Neural cell (in vitro differentiated cells): ENCODE data around the gene ATP11C. TPM values are rescaled to one million over a fixed set of nuclear protein-coding genes. Genes with fewer than 3 reads are reported as not detected.

ENCODE experiments used
- H2AFZ ChIP-seq: fragments of 200-600, 300-800 bp; sonication (generic), shearing (Covaris generic); 2 replicates; pipeline ENCODE4 v1.6.0; 2014; ENCODE audit warnings: low read depth, mild to moderate bottlenecking, antibody characterized with exemption, low read length, moderate library complexity
- H3F3A ChIP-seq: fragments of 200-600 bp; shearing (Covaris generic); 2 replicates; pipeline ENCODE4 v1.6.1; 2016; ENCODE audit warnings: mild to moderate bottlenecking, moderate library complexity, mixed read lengths, antibody characterized with exemption, low read length; ENCODE audit not compliant: insufficient read depth, poor library complexity, severe bottlenecking
- H3K27ac ChIP-seq: fragments of 200-600, 300-800 bp; sonication (generic), shearing (Covaris generic); 2 replicates; pipeline ENCODE4 v1.5.1; 2014; ENCODE audit warnings: mild to moderate bottlenecking, low read length, moderate library complexity
- H3K27me3 ChIP-seq: fragments of 300-800, 200-600 bp; sonication (generic), shearing (Covaris generic); 2 replicates; pipeline ENCODE4 v1.6.0; 2014; ENCODE audit warnings: mild to moderate bottlenecking, low read depth, low read length, moderate library complexity; ENCODE audit not compliant: insufficient read depth
- H3K36me3 ChIP-seq: fragments of 300-800, 200-600 bp; sonication (generic), shearing (Covaris generic); 2 replicates; pipeline ENCODE4 v1.5.1; 2014; ENCODE audit warnings: mild to moderate bottlenecking, antibody characterized with exemption, low read length, moderate library complexity; ENCODE audit not compliant: insufficient read depth
- H3K4me2 ChIP-seq: fragments of 300-800, 200-600 bp; sonication (generic), shearing (Covaris generic); 2 replicates; pipeline ENCODE4 v1.6.0; 2014; ENCODE audit warnings: mild to moderate bottlenecking, low read length
- H3K4me3 ChIP-seq: fragments of 300-800, 200-600 bp; sonication (generic), shearing (Covaris generic); 2 replicates; pipeline ENCODE4 v1.5.1; 2014; ENCODE audit warnings: mild to moderate bottlenecking, low read length, moderate library complexity
- H3K79me2 ChIP-seq: fragments of 200-600 bp; shearing (Covaris generic); replicated peaks from 2 replicates; pipeline ENCODE4 v1.6.0; 2014; ENCODE audit warnings: mild to moderate bottlenecking, low read length, moderate library complexity; ENCODE audit not compliant: insufficient read depth
- H3K9ac ChIP-seq: fragments of 300-800, 200-600 bp; sonication (generic), shearing (Covaris generic); 2 replicates; pipeline ENCODE4 v1.6.1; 2016; ENCODE audit warnings: mild to moderate bottlenecking, low read length, mixed read lengths
- H3K9me2 ChIP-seq: fragments of 200-600 bp; shearing (Covaris generic); 2 replicates; pipeline ENCODE4 v1.6.1; 2016; ENCODE audit warnings: mild to moderate bottlenecking, low read length, mixed read lengths; ENCODE audit not compliant: insufficient read depth
- H3K9me3 ChIP-seq: fragments of 200-600, 300-800 bp; sonication (generic), shearing (Covaris generic); 2 replicates; pipeline ENCODE4 v1.6.1; 2016; ENCODE audit warnings: mild to moderate bottlenecking, mixed run types, low read length, moderate library complexity, mixed read lengths
- H4K20me1 ChIP-seq: fragments of 200-600 bp; shearing (Covaris generic); 2 replicates; pipeline ENCODE4 v1.6.1; 2016; ENCODE audit warnings: mild to moderate bottlenecking, mixed run types; ENCODE audit not compliant: insufficient read depth
- EP300 ChIP-seq: fragments of 450-650 bp; conservative IDR thresholded peaks from 2 replicates; pipeline ENCODE4 v1.6.1; 2014; ENCODE audit warnings: antibody characterized with exemption, mild to moderate bottlenecking, moderate library complexity; ENCODE audit not compliant: poor library complexity, severe bottlenecking
- EZH2 ChIP-seq: fragments of 200-600, 300-800 bp; shearing (Covaris generic), sonication (generic); IDR thresholded peaks from 2 replicates; pipeline ENCODE4 v1.6.1; 2014; ENCODE audit warnings: antibody characterized with exemption, low read length, borderline replicate concordance, mild to moderate bottlenecking; ENCODE audit not compliant: insufficient read depth, poor library complexity, severe bottlenecking
- MXI1 ChIP-seq: fragments of 450-650 bp; conservative IDR thresholded peaks from 2 replicates; pipeline ENCODE4 v1.6.1; 2014; ENCODE audit warnings: antibody characterized with exemption, mild to moderate bottlenecking; ENCODE audit not compliant: poor library complexity, severe bottlenecking
- POLR2AphosphoS5 ChIP-seq: IDR thresholded peaks from 2 replicates; pipeline ENCODE4 v1.6.1; 2012
- RAD21 ChIP-seq: fragments of 450-650 bp; conservative IDR thresholded peaks from 2 replicates; pipeline ENCODE4 v1.6.1; 2014; ENCODE audit warnings: antibody characterized with exemption, mild to moderate bottlenecking, moderate library complexity
- SMC3 ChIP-seq: fragments of 450-650 bp; conservative IDR thresholded peaks from 2 replicates; pipeline ENCODE4 v1.6.1; 2014; ENCODE audit warnings: antibody characterized with exemption, mild to moderate bottlenecking, moderate library complexity; ENCODE audit not compliant: poor library complexity
- TAF1 ChIP-seq: IDR thresholded peaks from 2 replicates; pipeline ENCODE4 v1.6.1; 2012; ENCODE audit warnings: low read depth
- polyA plus RNA-seq: library from polyadenylated mRNA; depleted of rRNA; stranded (reverse); fragments of >200 nt; gene quantifications from 2 replicates; pipeline ENCODE4 v1.2.3, GENCODE V29; 2014
- TF ChIP-seq, protein P1 (sequence below): fragments of 450-650 bp; IDR thresholded peaks from 2 replicates; pipeline ENCODE4 v1.5.1; 2014; ENCODE audit warnings: antibody characterized with exemption, mild to moderate bottlenecking, moderate library complexity; ENCODE audit not compliant: poor library complexity, severe bottlenecking
- TF ChIP-seq, protein P2 (sequence below): IDR thresholded peaks from 2 replicates; pipeline ENCODE4 v1.6.1; 2012; ENCODE audit warnings: borderline replicate concordance

Gene ATP11C
- polyA plus RNA-seq, 1 donor from 2014 or later: 111 TPM

- Histone ChIP-seq H4K20me1 (no peaks in the 10 kb centered on the region), H3K9ac (no peak overlapping the region), H3K27ac (no peak overlapping the region), H3F3A (no peaks in the 10 kb centered on the region), H3K9me3 (no peaks in the 10 kb centered on the region), H3K4me3 (no peak overlapping the region), H2AFZ (no peak overlapping the region), H3K36me3 (no peaks in the 10 kb centered on the region), H3K27me3 (no peaks in the 10 kb centered on the region), H3K79me2 (no peaks in the 10 kb centered on the region), H3K9me2 (no peaks in the 10 kb centered on the region), H3K4me2 (no peak overlapping the region)
- TF ChIP-seq MXI1 (no peak), SMC3 (no peak), EZH2 (no peak), TAF1 (no peak), RAD21 (no peak), POLR2AphosphoS5 (no peak), EP300 (no peak)
- TF ChIP-seq, protein P1, sequence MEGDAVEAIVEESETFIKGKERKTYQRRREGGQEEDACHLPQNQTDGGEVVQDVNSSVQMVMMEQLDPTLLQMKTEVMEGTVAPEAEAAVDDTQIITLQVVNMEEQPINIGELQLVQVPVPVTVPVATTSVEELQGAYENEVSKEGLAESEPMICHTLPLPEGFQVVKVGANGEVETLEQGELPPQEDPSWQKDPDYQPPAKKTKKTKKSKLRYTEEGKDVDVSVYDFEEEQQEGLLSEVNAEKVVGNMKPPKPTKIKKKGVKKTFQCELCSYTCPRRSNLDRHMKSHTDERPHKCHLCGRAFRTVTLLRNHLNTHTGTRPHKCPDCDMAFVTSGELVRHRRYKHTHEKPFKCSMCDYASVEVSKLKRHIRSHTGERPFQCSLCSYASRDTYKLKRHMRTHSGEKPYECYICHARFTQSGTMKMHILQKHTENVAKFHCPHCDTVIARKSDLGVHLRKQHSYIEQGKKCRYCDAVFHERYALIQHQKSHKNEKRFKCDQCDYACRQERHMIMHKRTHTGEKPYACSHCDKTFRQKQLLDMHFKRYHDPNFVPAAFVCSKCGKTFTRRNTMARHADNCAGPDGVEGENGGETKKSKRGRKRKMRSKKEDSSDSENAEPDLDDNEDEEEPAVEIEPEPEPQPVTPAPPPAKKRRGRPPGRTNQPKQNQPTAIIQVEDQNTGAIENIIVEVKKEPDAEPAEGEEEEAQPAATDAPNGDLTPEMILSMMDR: no peak
- TF ChIP-seq, protein P2, sequence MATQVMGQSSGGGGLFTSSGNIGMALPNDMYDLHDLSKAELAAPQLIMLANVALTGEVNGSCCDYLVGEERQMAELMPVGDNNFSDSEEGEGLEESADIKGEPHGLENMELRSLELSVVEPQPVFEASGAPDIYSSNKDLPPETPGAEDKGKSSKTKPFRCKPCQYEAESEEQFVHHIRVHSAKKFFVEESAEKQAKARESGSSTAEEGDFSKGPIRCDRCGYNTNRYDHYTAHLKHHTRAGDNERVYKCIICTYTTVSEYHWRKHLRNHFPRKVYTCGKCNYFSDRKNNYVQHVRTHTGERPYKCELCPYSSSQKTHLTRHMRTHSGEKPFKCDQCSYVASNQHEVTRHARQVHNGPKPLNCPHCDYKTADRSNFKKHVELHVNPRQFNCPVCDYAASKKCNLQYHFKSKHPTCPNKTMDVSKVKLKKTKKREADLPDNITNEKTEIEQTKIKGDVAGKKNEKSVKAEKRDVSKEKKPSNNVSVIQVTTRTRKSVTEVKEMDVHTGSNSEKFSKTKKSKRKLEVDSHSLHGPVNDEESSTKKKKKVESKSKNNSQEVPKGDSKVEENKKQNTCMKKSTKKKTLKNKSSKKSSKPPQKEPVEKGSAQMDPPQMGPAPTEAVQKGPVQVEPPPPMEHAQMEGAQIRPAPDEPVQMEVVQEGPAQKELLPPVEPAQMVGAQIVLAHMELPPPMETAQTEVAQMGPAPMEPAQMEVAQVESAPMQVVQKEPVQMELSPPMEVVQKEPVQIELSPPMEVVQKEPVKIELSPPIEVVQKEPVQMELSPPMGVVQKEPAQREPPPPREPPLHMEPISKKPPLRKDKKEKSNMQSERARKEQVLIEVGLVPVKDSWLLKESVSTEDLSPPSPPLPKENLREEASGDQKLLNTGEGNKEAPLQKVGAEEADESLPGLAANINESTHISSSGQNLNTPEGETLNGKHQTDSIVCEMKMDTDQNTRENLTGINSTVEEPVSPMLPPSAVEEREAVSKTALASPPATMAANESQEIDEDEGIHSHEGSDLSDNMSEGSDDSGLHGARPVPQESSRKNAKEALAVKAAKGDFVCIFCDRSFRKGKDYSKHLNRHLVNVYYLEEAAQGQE: no peak
Observed at GRCh38 chrX:139734996-139735395, 197.9 kb downstream of the ATP11C start.

GRCh38 chrX:139725720-139726119, 207.1 kb downstream of the ATP11C start:
- no peak overlapping the region for H3K27ac ChIP-seq
- H3K9me2 ChIP-seq: no peaks in the 10 kb centered on the region

DNA sequence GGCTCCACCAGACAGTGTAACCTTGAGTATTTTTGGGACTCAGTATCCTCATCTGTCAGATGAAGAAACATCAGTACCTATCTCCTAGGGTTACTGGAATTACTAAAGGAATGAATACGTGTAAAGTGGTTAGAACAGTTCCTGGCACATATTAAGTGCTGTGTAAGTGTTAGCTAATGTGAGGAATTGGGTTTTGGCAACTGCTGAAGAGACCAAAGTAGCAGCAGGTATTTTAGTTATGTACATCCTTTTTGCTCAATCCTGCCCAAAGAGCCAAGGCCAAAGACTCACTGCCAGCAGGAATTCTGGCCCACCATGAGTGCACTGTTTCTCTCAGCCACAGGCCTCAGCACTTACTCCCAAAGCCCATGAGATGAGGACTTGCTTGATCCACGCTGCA, 208.2 kb downstream of the ATP11C start:
- Histone ChIP-seq H3K36me3 (no peaks in the 10 kb centered on the region), H3K4me2 (no peak overlapping the region), H2AFZ (no peak overlapping the region), H3K27me3 (no peaks in the 10 kb centered on the region), H3F3A (no peaks in the 10 kb centered on the region), H3K9ac (no peak overlapping the region), H3K9me3 (no peaks in the 10 kb centered on the region), H3K27ac (no peak overlapping the region), H4K20me1 (no peaks in the 10 kb centered on the region), H3K79me2 (no peaks in the 10 kb centered on the region), H3K4me3 (no peak overlapping the region), H3K9me2 (no peaks in the 10 kb centered on the region)
- TF ChIP-seq EP300 (no peak), RAD21 (no peak), SMC3 (no peak), POLR2AphosphoS5 (no peak), MXI1 (no peak), TAF1 (no peak), EZH2 (no peak)
- TF ChIP-seq, protein P1: no peak
- TF ChIP-seq, protein P2: no peak

More at GRCh38 chrX:139725720-139726119, 207.1 kb downstream of the ATP11C start:
- no peak overlapping the region for H3K4me3 ChIP-seq
- no peaks in the 10 kb centered on the region for H4K20me1 ChIP-seq
- H3K9ac ChIP-seq: no peak overlapping the region
- no peaks in the 10 kb centered on the region for H3K9me3 ChIP-seq
- no peaks in the 10 kb centered on the region for H3K79me2 ChIP-seq
- H3K27me3 ChIP-seq: no peaks in the 10 kb centered on the region
- H3F3A ChIP-seq: no peaks in the 10 kb centered on the region
- H3K4me2 ChIP-seq: no peak overlapping the region
- H3K36me3 ChIP-seq: no peaks in the 10 kb centered on the region
- no peak for TF ChIP-seq EP300
- no peak overlapping the region for H2AFZ ChIP-seq
